ENCODE results near the gene LGSN. TPM values are rescaled to one million over a fixed set of nuclear protein-coding genes. Genes with fewer than 3 reads are reported as not detected.
"Not testable (repeated sequence)": the region's sequence is repeated elsewhere in the genome, so short reads cannot be mapped to it uniquely, and the experiment has no call there.

Gene LGSN
- total RNA-seq, 2 experiments from 2014 or later = 0.05 TPM; not detected in 1

DNA sequence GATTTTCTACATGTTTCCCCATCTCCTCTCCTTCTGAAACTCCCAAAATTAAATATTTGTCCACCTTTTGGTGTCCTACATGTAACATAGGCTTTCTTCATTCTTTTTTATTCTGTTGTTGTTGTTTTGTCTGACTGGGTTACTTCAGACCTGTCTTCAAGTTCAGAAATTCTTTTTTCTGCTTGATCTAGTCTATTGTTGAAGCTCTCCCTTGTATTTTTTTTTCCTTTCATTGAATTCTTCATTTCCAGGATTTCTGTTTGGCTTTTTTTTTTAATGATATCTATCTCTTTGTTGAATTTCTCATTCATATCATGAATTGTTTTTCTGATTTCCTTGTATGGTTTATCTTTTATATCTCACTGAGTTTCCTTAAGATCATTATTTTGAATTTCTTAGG, 20.6 kb upstream of the LGSN start:
- ChIA-PET POLR2A (no interaction called here), CTCF (no interaction called here)
- no peaks in the 10 kb centered on the region for H3K27me3 Mint-ChIP-seq
- H3K9me3 Mint-ChIP-seq = peaks cover 12% of the 10 kb centered on the region
- peaks cover 1% of the 10 kb centered on the region for H3K36me3 Mint-ChIP-seq
- no peak overlapping the region for H3K27ac Mint-ChIP-seq
- no peak overlapping the region for H3K4me3 Mint-ChIP-seq
- H3K4me1 Mint-ChIP-seq (ENCODE audit: low read depth) = no peaks in the 10 kb centered on the region
- no peak for DNase-seq
- intact Hi-C loops (cut with micrococcal nuclease) = no loop called here

DNA sequence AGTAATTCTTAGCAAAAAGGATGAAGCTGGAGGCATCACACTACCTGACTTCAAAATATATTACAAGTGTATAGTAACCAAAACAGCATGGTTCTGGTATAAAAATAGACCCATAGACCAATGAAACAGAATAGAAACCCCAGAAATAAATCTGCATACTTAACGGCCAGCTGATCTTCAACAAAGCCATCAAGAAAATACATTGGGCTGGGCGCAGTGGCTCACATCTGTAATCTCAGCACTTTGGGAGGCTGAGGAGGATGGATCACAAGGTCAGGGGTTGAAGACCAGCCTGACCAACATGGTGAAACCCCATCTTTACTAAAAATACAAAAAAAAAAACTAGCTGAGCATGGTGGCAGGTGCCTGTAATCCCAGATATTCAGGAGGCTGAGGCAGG, 14.9 kb upstream of the LGSN start:
- H3K36me3 Mint-ChIP-seq; H3K4me1 Mint-ChIP-seq (ENCODE audit: low read depth); H3K4me3 Mint-ChIP-seq; DNase-seq; POLR2A ChIA-PET; H3K27me3 Mint-ChIP-seq; H3K27ac Mint-ChIP-seq; H3K9me3 Mint-ChIP-seq; intact Hi-C loops (cut with micrococcal nuclease); CTCF ChIA-PET: not testable (repeated sequence)

DNA sequence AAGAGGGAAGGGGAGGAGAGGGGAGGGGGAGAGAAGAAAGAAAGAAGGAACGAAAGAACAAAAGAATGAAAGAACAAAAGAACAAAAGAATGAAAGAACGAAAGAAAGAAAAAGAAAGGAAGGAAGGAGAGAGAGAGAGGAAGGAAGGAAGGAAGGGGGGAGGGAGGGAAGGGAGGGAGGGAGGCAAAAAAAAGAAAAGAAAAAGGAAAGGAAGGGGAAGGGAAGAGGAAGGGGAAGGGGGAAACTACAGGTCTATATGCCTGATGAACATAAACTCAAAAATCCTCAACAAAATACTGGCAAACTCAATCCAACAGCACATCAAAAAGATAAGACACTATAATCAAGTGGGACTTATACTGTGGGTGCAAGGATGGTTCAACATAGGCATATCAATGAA, 13.7 kb upstream of the LGSN start:
- Mint-ChIP-seq H3K27ac (no peak overlapping the region), H3K27me3 (no peaks in the 10 kb centered on the region), H3K4me1 (ENCODE audit: low read depth) (no peaks in the 10 kb centered on the region), H3K36me3 (no peaks in the 10 kb centered on the region), H3K4me3 (no peak overlapping the region), H3K9me3 (no peaks in the 10 kb centered on the region)
- ChIA-PET POLR2A (no interaction called here), CTCF (no interaction called here)
- intact Hi-C loops (cut with micrococcal nuclease) = no loop called here
- no peak for DNase-seq

DNA sequence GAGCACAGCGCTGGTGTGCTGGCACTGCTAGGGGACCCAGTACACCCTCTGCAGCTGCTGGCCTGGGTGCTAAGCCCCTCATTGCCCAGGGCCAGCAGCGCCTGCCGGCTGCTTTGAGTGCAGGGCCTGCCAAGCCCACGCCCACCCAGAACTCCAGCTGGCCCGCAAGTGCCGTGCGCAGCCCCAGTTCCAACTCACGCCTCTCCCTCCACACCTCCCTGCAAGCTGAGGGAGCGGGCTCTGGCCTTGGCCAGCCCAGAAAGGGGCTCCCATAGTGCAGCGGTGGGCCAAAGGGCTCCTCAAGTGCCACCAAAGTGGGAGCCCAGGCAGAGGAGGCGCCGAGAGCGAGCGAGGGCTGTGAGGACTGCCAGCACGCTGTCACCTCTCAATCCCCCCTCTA, 6.8 kb upstream of the LGSN start:
- intact Hi-C loops (cut with micrococcal nuclease); POLR2A ChIA-PET; H3K36me3 Mint-ChIP-seq; H3K27me3 Mint-ChIP-seq; CTCF ChIA-PET; H3K27ac Mint-ChIP-seq; H3K4me1 Mint-ChIP-seq (ENCODE audit: low read depth); H3K9me3 Mint-ChIP-seq; DNase-seq; H3K4me3 Mint-ChIP-seq: not testable (repeated sequence)

DNA sequence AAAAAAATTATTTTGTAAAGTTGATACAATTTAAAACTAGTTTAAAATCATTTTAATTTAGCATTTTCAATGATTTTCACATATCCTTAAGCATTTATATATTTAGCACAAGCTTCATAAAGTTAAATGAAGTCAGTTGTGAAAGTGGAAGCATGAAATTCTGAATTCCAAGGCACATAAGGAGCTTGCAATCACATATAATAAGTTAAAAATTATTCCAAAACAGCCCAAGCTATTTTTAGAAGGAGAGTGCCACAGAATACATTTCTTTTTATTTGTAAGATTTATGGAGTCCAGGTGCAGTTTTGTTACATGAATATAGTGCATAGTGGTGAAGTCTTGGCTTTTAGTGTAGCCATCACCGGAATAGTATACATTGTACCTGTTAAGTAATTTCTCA, 3.2 kb upstream of the LGSN start:
- H3K4me1 Mint-ChIP-seq (ENCODE audit: low read depth) = no peaks in the 10 kb centered on the region
- no peak overlapping the region for H3K4me3 Mint-ChIP-seq
- no peak for DNase-seq
- no peaks in the 10 kb centered on the region for H3K27me3 Mint-ChIP-seq
- H3K27ac Mint-ChIP-seq = no peak overlapping the region
- ChIA-PET POLR2A (interaction anchor here (0.6 kb wide), 1 partner anchor 16 kb away, joined by 3 read pairs; no protein-coding TSS in a partner anchor), CTCF (no interaction called here)
- intact Hi-C loops (cut with micrococcal nuclease) = no loop called here
- H3K9me3 Mint-ChIP-seq = peaks cover 6% of the 10 kb centered on the region
- no peaks in the 10 kb centered on the region for H3K36me3 Mint-ChIP-seq

DNA sequence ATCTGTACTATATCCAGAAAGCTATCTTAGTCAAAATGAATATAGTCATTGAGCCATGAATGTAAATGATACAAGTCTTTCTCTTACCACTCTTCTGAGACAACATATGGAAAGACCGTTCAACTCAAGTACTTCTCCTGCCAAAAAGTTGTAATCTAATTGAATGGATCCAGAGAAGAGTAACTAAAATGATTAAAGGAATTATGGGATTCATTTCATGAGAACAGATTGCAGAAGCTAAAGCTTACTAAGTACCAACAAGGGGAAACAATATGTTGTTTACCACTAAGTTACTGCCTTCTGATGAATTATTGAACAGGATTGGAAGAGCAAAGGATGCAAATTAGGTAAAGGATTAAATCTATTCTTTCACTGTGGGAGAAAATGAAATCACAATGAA, 2.0 kb upstream of the LGSN start:
- H3K27ac Mint-ChIP-seq = no peak overlapping the region
- CTCF ChIA-PET = no interaction called here
- H3K27me3 Mint-ChIP-seq = no peaks in the 10 kb centered on the region
- POLR2A ChIA-PET = no interaction called here
- no peak for DNase-seq
- H3K36me3 Mint-ChIP-seq = no peaks in the 10 kb centered on the region
- H3K4me1 Mint-ChIP-seq (ENCODE audit: low read depth) = no peaks in the 10 kb centered on the region
- intact Hi-C loops (cut with micrococcal nuclease) = no loop called here
- H3K4me3 Mint-ChIP-seq = no peak overlapping the region
- H3K9me3 Mint-ChIP-seq = no peaks in the 10 kb centered on the region

DNA sequence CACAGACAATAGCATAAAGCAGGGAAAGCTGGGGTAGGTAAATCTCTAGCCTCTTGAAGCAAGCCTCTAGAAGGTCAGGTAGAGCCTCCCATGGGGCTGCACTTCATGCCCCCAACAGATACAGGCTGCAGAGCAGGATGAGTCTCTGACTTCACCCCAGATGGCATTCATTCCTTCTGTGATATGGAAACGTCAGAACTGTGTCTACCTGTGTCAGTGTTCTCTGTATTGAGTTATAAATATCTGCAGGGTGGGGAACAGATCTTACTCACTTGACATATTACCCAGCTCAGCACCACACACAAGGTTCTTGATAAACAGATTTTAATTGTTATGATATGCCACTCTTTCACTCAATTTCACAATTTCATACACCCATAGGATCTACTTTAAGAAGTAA, 2.1 kb downstream of the LGSN start:
- Mint-ChIP-seq H3K27me3 (peaks cover 1% of the 10 kb centered on the region), H3K4me3 (no peak overlapping the region), H3K4me1 (ENCODE audit: low read depth) (no peaks in the 10 kb centered on the region), H3K27ac (no peak overlapping the region), H3K36me3 (no peaks in the 10 kb centered on the region), H3K9me3 (no peaks in the 10 kb centered on the region)
- CTCF ChIA-PET = no interaction called here
- no peak for DNase-seq
- intact Hi-C loops (cut with micrococcal nuclease) = no loop called here
- POLR2A ChIA-PET = no interaction called here

DNA sequence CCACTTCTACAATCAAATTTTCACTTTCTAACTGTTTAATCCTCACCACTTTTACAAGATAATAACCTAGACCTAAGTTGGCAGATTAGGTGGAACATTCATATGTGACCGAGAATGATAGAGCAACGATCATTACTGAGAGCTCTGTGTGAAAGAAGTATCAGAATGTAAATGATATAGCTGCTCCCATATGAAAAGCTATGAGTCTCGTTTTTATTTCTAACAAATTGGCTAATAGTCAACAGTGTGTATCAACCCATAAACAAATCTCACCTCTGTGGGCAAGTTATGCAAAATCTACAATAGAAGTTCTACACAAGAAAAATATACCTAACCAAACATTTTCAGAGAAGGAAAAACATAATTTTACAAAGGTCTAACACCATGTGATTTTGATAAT, 3.7 kb downstream of the LGSN start:
- ChIA-PET POLR2A (no interaction called here), CTCF (no interaction called here)
- Mint-ChIP-seq H3K4me1 (ENCODE audit: low read depth) (no peaks in the 10 kb centered on the region), H3K36me3 (no peaks in the 10 kb centered on the region), H3K4me3 (no peak overlapping the region), H3K27ac (no peak overlapping the region), H3K9me3 (no peaks in the 10 kb centered on the region), H3K27me3 (peaks cover 1% of the 10 kb centered on the region)
- intact Hi-C loops (cut with micrococcal nuclease) = no loop called here
- DNase-seq = no peak

DNA sequence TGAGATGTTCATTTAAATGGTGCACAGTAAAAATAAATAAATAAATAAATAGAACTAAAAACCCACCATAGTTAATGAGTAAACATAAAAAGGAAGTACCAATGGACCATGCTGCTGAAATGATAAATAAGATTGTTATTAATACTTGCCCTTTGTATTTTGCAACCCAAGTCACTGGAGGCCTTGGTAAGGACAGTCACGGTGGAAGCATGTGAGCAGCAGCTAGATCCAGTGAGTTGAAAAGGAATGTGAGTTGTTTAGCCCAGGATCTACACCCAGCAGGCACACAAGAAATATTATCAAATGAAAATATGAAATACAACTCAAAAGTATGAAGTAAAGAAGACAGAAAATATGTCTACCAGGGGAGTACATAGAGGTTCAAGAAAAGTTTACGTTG, 6.7 kb downstream of the LGSN start:
- Mint-ChIP-seq H3K27ac (no peak overlapping the region), H3K27me3 (peaks cover 1% of the 10 kb centered on the region), H3K4me3 (no peak overlapping the region), H3K36me3 (no peaks in the 10 kb centered on the region), H3K9me3 (no peaks in the 10 kb centered on the region), H3K4me1 (ENCODE audit: low read depth) (no peaks in the 10 kb centered on the region)
- POLR2A ChIA-PET = no interaction called here
- CTCF ChIA-PET = no interaction called here
- no peak for DNase-seq
- intact Hi-C loops (cut with micrococcal nuclease) = no loop called here

DNA sequence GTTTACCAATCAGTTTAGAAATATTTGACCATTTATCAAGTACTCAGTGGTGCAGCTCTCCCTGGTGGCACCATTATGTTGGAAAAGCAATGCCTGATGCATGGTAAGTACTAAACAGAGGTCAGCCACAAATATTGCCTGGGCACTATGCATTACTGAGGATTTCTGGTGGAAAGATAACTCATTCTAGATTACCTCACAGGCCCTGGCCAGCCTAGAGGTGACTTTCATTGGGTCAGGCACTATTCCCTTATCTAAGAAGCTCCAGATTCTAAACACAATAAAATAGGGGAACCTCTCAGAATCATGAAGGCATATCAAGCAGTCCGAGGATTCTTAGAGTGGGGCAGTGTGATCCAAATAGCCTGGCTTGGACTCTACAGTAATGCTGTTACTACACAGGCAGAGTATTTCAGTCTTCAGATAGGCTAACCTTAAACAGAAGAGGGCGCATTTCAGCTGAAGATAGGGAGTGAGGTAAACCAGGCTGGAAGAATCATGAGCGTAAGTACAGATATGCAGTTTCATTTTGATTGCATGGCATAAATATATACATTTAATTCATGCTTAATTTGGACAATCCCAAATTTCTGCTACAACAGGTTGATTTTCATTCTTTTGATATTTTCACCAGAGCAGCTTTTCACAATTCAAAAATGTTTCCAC, 12.1 kb downstream of the LGSN start:
- intact Hi-C loops (cut with micrococcal nuclease) = no loop called here
- Mint-ChIP-seq H3K36me3 (no peaks in the 10 kb centered on the region), H3K4me3 (no peak overlapping the region), H3K9me3 (no peaks in the 10 kb centered on the region), H3K27me3 (no peaks in the 10 kb centered on the region), H3K27ac (no peak overlapping the region), H3K4me1 (ENCODE audit: low read depth) (no peaks in the 10 kb centered on the region)
- ChIA-PET CTCF (no interaction called here), POLR2A (interaction anchor here (0.6 kb wide), 1 partner anchor 15 kb away, joined by 3 read pairs; no protein-coding TSS in a partner anchor)
- no peak for DNase-seq

DNA sequence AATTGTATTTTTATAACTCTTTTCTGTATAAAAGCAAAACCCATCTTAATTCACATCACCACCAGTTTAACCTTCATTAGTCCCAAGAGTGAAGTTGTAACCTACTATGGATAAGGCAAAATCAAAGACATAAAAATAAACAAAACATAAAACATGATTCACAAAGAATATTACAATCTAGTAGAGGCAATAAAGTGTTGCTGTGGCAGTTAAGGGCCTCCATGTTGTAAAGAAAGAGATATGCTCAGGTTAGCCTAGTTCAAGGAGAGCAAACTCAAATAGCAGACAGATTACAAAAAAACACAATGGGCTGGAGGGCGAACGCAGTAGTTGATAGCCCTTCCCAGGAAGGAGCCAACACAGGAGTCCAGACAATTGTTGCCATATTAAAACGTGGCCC, 13.4 kb downstream of the LGSN start:
- no peaks in the 10 kb centered on the region for H3K27me3 Mint-ChIP-seq
- ChIA-PET CTCF (no interaction called here), POLR2A (no interaction called here)
- no peaks in the 10 kb centered on the region for H3K9me3 Mint-ChIP-seq
- no peaks in the 10 kb centered on the region for H3K4me1 Mint-ChIP-seq (ENCODE audit: low read depth)
- no peak for DNase-seq
- H3K4me3 Mint-ChIP-seq = no peak overlapping the region
- intact Hi-C loops (cut with micrococcal nuclease) = no loop called here
- H3K36me3 Mint-ChIP-seq = no peaks in the 10 kb centered on the region
- H3K27ac Mint-ChIP-seq = no peak overlapping the region

DNA sequence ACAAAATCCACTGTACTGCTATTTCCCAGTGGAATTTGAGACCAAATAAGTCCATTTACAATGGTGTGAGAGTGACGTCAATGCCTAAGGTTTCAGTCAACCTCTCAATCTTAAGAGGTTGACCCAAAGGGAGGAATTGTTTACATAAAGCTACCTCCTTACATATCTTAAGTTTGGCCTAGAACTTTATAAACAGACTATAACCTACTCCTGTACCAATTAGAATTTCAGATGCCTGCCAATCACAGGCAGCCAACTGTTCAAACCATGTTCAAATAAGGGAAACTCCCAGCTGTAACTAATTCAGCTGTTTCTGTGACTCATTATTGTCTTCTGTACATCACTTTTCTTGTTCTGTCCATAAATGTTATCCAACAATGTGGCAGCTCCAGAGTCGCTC, 14.5 kb downstream of the LGSN start:
- ChIA-PET CTCF (no interaction called here), POLR2A (no interaction called here)
- no peak for DNase-seq
- no peaks in the 10 kb centered on the region for H3K27me3 Mint-ChIP-seq
- H3K4me3 Mint-ChIP-seq = no peak overlapping the region
- intact Hi-C loops (cut with micrococcal nuclease) = no loop called here
- no peak overlapping the region for H3K27ac Mint-ChIP-seq
- H3K4me1 Mint-ChIP-seq (ENCODE audit: low read depth) = no peaks in the 10 kb centered on the region
- no peaks in the 10 kb centered on the region for H3K9me3 Mint-ChIP-seq
- no peaks in the 10 kb centered on the region for H3K36me3 Mint-ChIP-seq

DNA sequence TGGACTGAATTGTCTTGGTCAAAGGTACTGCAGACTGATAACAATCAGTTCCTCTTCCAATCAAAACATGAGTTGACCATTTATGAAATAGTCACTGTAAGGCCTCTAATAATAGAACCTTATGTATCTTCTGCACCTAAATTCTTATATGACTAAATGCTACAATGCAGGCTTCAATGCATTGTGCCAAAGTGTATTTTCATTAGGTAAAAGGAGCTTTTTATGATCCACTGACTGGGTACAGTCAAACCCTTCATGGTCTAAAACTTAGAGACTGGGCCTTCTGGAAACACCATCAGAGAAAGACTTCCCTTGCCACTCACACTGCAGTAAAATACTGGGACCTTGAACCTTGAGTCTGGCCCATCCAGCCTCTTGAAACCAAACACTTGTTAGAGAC, 16.3 kb downstream of the LGSN start:
- POLR2A ChIA-PET = no interaction called here
- intact Hi-C loops (cut with micrococcal nuclease) = no loop called here
- no peaks in the 10 kb centered on the region for H3K9me3 Mint-ChIP-seq
- H3K36me3 Mint-ChIP-seq = no peaks in the 10 kb centered on the region
- no peak overlapping the region for H3K4me3 Mint-ChIP-seq
- H3K27me3 Mint-ChIP-seq = no peaks in the 10 kb centered on the region
- CTCF ChIA-PET = no interaction called here
- no peak for DNase-seq
- H3K4me1 Mint-ChIP-seq (ENCODE audit: low read depth) = no peaks in the 10 kb centered on the region
- no peak overlapping the region for H3K27ac Mint-ChIP-seq

DNA sequence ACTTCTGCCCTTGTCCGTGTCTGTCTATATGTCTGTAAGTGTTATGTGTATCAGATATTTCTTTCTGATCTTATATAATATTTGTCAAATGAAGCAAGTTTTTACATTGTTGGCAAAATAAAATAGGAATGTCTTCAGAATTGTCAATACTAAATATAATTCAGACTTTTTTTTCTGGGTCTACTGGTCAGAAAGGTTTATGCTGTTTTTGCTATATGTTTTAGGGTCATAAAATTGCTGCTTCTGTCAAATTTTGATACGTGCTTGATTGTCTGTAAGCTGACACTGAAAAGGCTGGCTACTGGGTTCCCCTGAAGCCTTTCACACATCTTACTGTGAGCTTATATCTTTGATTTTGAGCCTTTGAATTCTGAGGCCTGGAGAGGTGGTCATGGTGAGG, 20.1 kb downstream of the LGSN start:
- no peak overlapping the region for H3K27ac Mint-ChIP-seq
- CTCF ChIA-PET = interaction anchor here (0.7 kb wide), 2 partner anchors 90 to 565 kb away, joined by 3 read pairs; no protein-coding TSS in a partner anchor
- POLR2A ChIA-PET = no interaction called here
- no peaks in the 10 kb centered on the region for H3K36me3 Mint-ChIP-seq
- intact Hi-C loops (cut with micrococcal nuclease) = no loop called here
- no peaks in the 10 kb centered on the region for H3K27me3 Mint-ChIP-seq
- no peaks in the 10 kb centered on the region for H3K4me1 Mint-ChIP-seq (ENCODE audit: low read depth)
- DNase-seq = no peak
- H3K9me3 Mint-ChIP-seq = no peaks in the 10 kb centered on the region
- H3K4me3 Mint-ChIP-seq = no peak overlapping the region

Measured in activated CD4-positive, alpha-beta memory T cell treated with anti-CD3 and anti-CD28 coated beads for 36 hours (primary cell).